Measurements from ENCODE around the gene GNRH2.
"Not testable (repeated sequence)": the region's sequence is repeated elsewhere in the genome, so short reads cannot be mapped to it uniquely, and the experiment has no call there.

The GNRH2 gene

GRCh38 chr20:3044336-3044965 is 1.0 kb downstream of the GNRH2 start:
- no peak for FAIRE-seq

GRCh38 chr20:3045042-3045815 is 1.8 kb downstream of the GNRH2 start:
- FAIRE-seq, result no peak

GRCh38 chr20:3045816-3046676 is 2.6 kb downstream of the GNRH2 start, which contains the start of gene MRPS26:
Gene MRPS26 (plus strand): TSS chr20:3046052. CDS start chr20:3046069, 17 bp downstream.
- FAIRE-seq, result no peak

- no peak for FAIRE-seq
These were observed 3.4 kb downstream of the GNRH2 start for GRCh38 chr20:3046677-3047462.

- FAIRE-seq, result no peak
These were observed 4.3 kb downstream of the GNRH2 start for GRCh38 chr20:3047486-3048419.

- no peak for FAIRE-seq
These were observed 8.1 kb downstream of the GNRH2 start for GRCh38 chr20:3051385-3052019.

GRCh38 chr20:3059489-3059888 is 16.1 kb downstream of the GNRH2 start:
- no peak for FAIRE-seq

- not testable (repeated sequence) for FAIRE-seq
These were observed 20.7 kb downstream of the GNRH2 start for GRCh38 chr20:3064119-3064518.

GRCh38 chr20:3067139-3068014 is 24.0 kb downstream of the GNRH2 start:
- no peak for FAIRE-seq

GRCh38 chr20:3068075-3068474 is 24.7 kb downstream of the GNRH2 start:
- no peak for FAIRE-seq

- no peak for FAIRE-seq
These were observed 25.8 kb downstream of the GNRH2 start for GRCh38 chr20:3068986-3069900.

- FAIRE-seq, result no peak
These were observed 27.3 kb downstream of the GNRH2 start for GRCh38 chr20:3070725-3071124.

GRCh38 chr20:3071266-3071609 is 27.8 kb downstream of the GNRH2 start:
- no peak for FAIRE-seq

- no peak for FAIRE-seq
These were observed 28.4 kb downstream of the GNRH2 start, which contains the start of gene OXT for GRCh38 chr20:3071610-3072529. Gene OXT (plus strand): TSS chr20:3071620. CDS start chr20:3071656, 36 bp downstream.

GRCh38 chr20:3072530-3073250 is 29.3 kb downstream of the GNRH2 start:
- FAIRE-seq, result no peak

GRCh38 chr20:3073251-3073643 is 29.8 kb downstream of the GNRH2 start:
- not testable (repeated sequence) for FAIRE-seq

GRCh38 chr20:3074812-3075211 is 31.4 kb downstream of the GNRH2 start:
- no peak for FAIRE-seq
